DND-41 (cell line): ENCODE results near the gene NME1.

Experiments used
- ATAC-seq: fragments of 200-7000 bp; cut with Tn5 transposase; 3 replicates; pipeline ENCODE4 v1.9.1; 2021; ENCODE audit warnings: low read depth; ENCODE audit not compliant: insufficient read depth
- DNase-seq: peaks from one replicate; pipeline ENCODE4 v3.0.0-alpha.2; 2020
- H2AFZ ChIP-seq: 2 replicates; pipeline ENCODE4 v1.6.0; 2012; ENCODE audit warnings: low read depth, low read length
- H3K27ac ChIP-seq: 2 replicates; pipeline ENCODE4 v1.5.1; 2012; ENCODE audit warnings: low read length, inconsistent platforms
- H3K27me3 ChIP-seq: fragments of 200-600 bp; sonication (generic); 2 replicates; pipeline ENCODE4 v1.6.0; 2012; ENCODE audit warnings: low read length, mild to moderate bottlenecking, inconsistent platforms; ENCODE audit not compliant: insufficient read depth, poor library complexity
- H3K36me3 ChIP-seq: 2 replicates; pipeline ENCODE4 v1.5.1; 2012; ENCODE audit warnings: low read length, inconsistent platforms; ENCODE audit not compliant: insufficient read depth
- H3K4me1 ChIP-seq: 2 replicates; pipeline ENCODE4 v1.5.1; 2012; ENCODE audit warnings: mild to moderate bottlenecking, low read length; ENCODE audit not compliant: insufficient read depth
- H3K4me2 ChIP-seq: 2 replicates; pipeline ENCODE4 v1.6.0; 2012; ENCODE audit warnings: mild to moderate bottlenecking, moderate library complexity, low read length, inconsistent platforms; ENCODE audit not compliant: insufficient read depth
- H3K4me3 ChIP-seq, 2 experiments: fragments of 200-600 bp in 1 of 2; shearing (Covaris generic) in 1 of 2; 2 replicates each; pipeline ENCODE4 v1.5.1; 2012 to 2016; ENCODE audit warnings: inconsistent platforms in 2 of 2, low read length in 2 of 2, mild to moderate bottlenecking in 2 of 2, low read depth in 1 of 2, moderate library complexity in 1 of 2
- H3K79me2 ChIP-seq: 2 replicates; pipeline ENCODE4 v1.6.0; 2012; ENCODE audit warnings: low read length, inconsistent platforms; ENCODE audit not compliant: insufficient read depth
- H3K9ac ChIP-seq: 2 replicates; pipeline ENCODE4 v1.6.0; 2012; ENCODE audit warnings: low read depth, mild to moderate bottlenecking, inconsistent platforms, low read length, moderate library complexity
- H3K9me3 ChIP-seq: 2 replicates; pipeline ENCODE4 v1.5.1; 2012; ENCODE audit warnings: low read length, moderate library complexity, mild to moderate bottlenecking, inconsistent platforms; ENCODE audit not compliant: insufficient read depth, severe bottlenecking
- H4K20me1 ChIP-seq: 2 replicates; pipeline ENCODE4 v1.6.0; 2012; ENCODE audit warnings: low read length; ENCODE audit not compliant: insufficient read depth
- CTCF ChIP-seq: IDR thresholded peaks from 2 replicates; pipeline ENCODE4 v1.5.1; 2012; ENCODE audit warnings: borderline replicate concordance, low read length, moderate library complexity, mild to moderate bottlenecking; ENCODE audit not compliant: poor library complexity, severe bottlenecking; ENCODE audit errors: extremely low read depth
- EZH2 ChIP-seq: IDR thresholded peaks from 3 replicates; pipeline ENCODE4 v1.6.1; 2012; ENCODE audit warnings: borderline replicate concordance, low read depth, mild to moderate bottlenecking, moderate library complexity, low read length, inconsistent platforms; ENCODE audit not compliant: severe bottlenecking

NME1 gene

DNA sequence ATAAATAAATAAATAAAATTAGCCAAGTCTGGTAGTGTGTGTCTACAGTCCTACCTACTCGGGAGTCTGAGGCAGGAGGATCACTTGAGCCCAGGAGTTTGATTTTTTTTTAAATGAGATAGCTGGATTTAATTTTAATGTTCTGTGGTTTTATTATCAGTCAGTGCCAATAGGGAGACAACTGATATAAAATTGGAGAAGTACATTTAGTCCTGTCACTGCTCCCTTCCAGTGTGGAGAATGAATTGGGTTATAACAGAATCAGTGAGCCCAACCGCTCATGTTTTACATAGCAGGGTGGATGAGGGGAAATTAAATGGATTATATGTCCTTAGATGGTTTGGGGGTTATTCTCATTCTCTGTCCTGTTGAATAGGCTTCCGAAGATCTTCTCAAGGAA, 6.2 kb downstream of the NME1 start:
- H3K4me3 ChIP-seq = no peak overlapping the region
- no peak for ATAC-seq
- H3K79me2 ChIP-seq = peaks cover 45% of the 10 kb centered on the region
- H3K36me3 ChIP-seq = peaks cover 75% of the 10 kb centered on the region
- no peak overlapping the region for H2AFZ ChIP-seq
- no peak for DNase-seq
- H3K9me3 ChIP-seq = no peaks in the 10 kb centered on the region
- TF ChIP-seq CTCF = no peak
- TF ChIP-seq EZH2 = no peak
- no peak overlapping the region for H3K4me2 ChIP-seq
- H3K27me3 ChIP-seq = no peaks in the 10 kb centered on the region
- no peak overlapping the region for H3K27ac ChIP-seq
- peaks cover 13% of the 10 kb centered on the region for H3K4me1 ChIP-seq
- H4K20me1 ChIP-seq = peaks cover 4% of the 10 kb centered on the region; the same call in 1 of the 2 replicates
- no peak overlapping the region for H3K9ac ChIP-seq

DNA sequence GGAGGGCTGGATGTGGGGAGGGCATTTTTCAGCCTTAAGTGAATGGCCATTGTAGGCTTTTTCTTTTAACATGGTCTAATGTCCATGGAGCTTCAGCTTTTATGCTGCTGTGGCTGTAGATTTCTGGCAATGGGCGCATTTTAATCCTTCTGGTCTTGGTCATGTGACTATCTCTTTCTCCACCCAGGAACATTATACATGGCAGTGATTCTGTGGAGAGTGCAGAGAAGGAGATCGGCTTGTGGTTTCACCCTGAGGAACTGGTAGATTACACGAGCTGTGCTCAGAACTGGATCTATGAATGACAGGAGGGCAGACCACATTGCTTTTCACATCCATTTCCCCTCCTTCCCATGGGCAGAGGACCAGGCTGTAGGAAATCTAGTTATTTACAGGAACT, 8.2 kb downstream of the NME1 start:
- Histone ChIP-seq H3K36me3 (peaks cover 63% of the 10 kb centered on the region), H3K79me2 (peaks cover 29% of the 10 kb centered on the region)
- no peak for ATAC-seq

GRCh38 chr17:51164911-51165679, 11.7 kb downstream of the NME1 start:
- peaks cover 55% of the 10 kb centered on the region for H3K36me3 ChIP-seq
- peak overlapping the region; percentile 97; the same call in 1 of the 2 replicates for H2AFZ ChIP-seq
- peak overlapping the region; percentile 87 for H3K27ac ChIP-seq
- DNase-seq (no peak), ATAC-seq (no peak)
- peaks cover 14% of the 10 kb centered on the region; the same call in 1 of the 2 replicates for H4K20me1 ChIP-seq
- H3K4me3 ChIP-seq = peak overlapping the region in 1 of 2 experiments; percentile 96; a peak in 2 of 4 replicates
- H3K4me2 ChIP-seq = peak overlapping the region; percentile 89; the same call in 1 of the 2 replicates
- no peaks in the 10 kb centered on the region for H3K9me3 ChIP-seq
- no peaks in the 10 kb centered on the region for H3K27me3 ChIP-seq
- TF ChIP-seq EZH2 (no peak), CTCF (no peak)
- peaks cover 30% of the 10 kb centered on the region for H3K4me1 ChIP-seq
- H3K79me2 ChIP-seq = peaks cover 33% of the 10 kb centered on the region
- H3K9ac ChIP-seq = peak overlapping the region; percentile 96

More for the DNA sequence above, 8.2 kb downstream of the NME1 start:
- H3K4me3 ChIP-seq = no peak overlapping the region
- H3K9me3 ChIP-seq = no peaks in the 10 kb centered on the region
- H3K27me3 ChIP-seq = no peaks in the 10 kb centered on the region
- no peak for DNase-seq
- no peak overlapping the region for H3K4me2 ChIP-seq
- peaks cover 4% of the 10 kb centered on the region; the same call in 1 of the 2 replicates for H4K20me1 ChIP-seq
- H3K27ac ChIP-seq = no peak overlapping the region
- TF ChIP-seq CTCF (no peak), EZH2 (no peak)
- H3K4me1 ChIP-seq = peaks cover 11% of the 10 kb centered on the region
- H2AFZ ChIP-seq = no peak overlapping the region
- no peak overlapping the region for H3K9ac ChIP-seq
